Measurements from ENCODE around the gene DNAJC30.

DNA sequence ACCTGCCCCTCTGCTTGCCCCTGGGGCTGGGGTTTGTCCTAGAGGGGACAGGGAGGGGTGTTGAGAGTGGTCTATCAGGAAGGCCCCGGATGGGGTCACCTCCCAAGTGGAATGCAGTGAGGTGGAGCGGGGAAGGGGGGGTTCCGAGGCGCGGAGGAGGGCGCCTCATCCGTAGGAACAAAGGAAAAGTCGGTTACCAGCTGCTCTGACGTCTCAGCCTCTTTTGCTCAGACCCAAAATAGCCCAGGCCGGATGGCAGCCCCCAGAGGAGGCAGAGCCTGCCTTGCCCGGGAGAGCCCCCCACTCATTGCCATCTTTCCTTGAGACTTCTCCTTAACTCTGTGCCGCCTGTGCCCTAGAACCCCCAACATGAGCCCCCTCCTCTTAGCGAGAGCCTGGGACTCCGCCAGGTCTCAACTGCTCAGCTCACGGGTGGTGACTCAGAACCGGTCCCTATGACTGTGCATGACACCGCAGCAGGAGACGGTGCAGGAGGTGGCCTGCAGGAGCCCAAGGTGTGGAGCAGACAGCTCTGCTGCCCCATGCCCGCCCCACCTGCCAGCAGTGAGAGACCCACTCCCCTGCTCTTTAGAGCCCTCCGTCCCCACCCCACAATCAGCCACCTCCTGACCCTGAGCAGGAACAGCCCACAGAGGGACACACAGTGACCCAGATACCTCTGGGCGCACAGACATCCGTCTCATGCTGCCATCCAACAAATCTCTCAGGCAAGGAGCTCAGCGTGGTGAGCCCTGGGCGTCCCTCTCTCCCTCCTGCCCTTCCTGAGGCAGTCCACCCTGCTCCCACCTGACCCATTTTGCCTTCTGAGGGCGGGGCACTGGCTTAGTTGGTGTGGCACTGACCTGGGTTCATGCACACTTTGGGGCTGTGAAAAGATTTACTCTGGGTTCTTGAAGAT lies 23.1 kb upstream of the DNAJC30 start:
- no peak for TF ChIP-seq EZH2 (IDR thresholded peaks at IDR 0.05; ENCODE audit: borderline replicate concordance, control insufficient read depth, low read depth, low read length)
- TF ChIP-seq, protein P1, sequence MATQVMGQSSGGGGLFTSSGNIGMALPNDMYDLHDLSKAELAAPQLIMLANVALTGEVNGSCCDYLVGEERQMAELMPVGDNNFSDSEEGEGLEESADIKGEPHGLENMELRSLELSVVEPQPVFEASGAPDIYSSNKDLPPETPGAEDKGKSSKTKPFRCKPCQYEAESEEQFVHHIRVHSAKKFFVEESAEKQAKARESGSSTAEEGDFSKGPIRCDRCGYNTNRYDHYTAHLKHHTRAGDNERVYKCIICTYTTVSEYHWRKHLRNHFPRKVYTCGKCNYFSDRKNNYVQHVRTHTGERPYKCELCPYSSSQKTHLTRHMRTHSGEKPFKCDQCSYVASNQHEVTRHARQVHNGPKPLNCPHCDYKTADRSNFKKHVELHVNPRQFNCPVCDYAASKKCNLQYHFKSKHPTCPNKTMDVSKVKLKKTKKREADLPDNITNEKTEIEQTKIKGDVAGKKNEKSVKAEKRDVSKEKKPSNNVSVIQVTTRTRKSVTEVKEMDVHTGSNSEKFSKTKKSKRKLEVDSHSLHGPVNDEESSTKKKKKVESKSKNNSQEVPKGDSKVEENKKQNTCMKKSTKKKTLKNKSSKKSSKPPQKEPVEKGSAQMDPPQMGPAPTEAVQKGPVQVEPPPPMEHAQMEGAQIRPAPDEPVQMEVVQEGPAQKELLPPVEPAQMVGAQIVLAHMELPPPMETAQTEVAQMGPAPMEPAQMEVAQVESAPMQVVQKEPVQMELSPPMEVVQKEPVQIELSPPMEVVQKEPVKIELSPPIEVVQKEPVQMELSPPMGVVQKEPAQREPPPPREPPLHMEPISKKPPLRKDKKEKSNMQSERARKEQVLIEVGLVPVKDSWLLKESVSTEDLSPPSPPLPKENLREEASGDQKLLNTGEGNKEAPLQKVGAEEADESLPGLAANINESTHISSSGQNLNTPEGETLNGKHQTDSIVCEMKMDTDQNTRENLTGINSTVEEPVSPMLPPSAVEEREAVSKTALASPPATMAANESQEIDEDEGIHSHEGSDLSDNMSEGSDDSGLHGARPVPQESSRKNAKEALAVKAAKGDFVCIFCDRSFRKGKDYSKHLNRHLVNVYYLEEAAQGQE (IDR thresholded peaks at IDR 0.05; ENCODE audit: low read depth, low read length), result no peak
- TF ChIP-seq HDAC6 (IDR thresholded peaks at IDR 0.05; ENCODE audit: unreplicated experiment), result no peak
- TF ChIP-seq, protein P2, sequence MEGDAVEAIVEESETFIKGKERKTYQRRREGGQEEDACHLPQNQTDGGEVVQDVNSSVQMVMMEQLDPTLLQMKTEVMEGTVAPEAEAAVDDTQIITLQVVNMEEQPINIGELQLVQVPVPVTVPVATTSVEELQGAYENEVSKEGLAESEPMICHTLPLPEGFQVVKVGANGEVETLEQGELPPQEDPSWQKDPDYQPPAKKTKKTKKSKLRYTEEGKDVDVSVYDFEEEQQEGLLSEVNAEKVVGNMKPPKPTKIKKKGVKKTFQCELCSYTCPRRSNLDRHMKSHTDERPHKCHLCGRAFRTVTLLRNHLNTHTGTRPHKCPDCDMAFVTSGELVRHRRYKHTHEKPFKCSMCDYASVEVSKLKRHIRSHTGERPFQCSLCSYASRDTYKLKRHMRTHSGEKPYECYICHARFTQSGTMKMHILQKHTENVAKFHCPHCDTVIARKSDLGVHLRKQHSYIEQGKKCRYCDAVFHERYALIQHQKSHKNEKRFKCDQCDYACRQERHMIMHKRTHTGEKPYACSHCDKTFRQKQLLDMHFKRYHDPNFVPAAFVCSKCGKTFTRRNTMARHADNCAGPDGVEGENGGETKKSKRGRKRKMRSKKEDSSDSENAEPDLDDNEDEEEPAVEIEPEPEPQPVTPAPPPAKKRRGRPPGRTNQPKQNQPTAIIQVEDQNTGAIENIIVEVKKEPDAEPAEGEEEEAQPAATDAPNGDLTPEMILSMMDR (IDR thresholded peaks at IDR 0.05 in 2 of 3, conservative IDR thresholded peaks at IDR 0.05 in 1 of 3; ENCODE audit: control insufficient read depth in 2 of 3, extremely low read depth in 1 of 3, insufficient read depth in 1 of 3, low read depth in 3 of 3, low read length in 3 of 3), result no peak
- TF ChIP-seq POLR2A (IDR thresholded peaks at IDR 0.05; ENCODE audit: low read depth, low read length), result no peak
- no peak for TF ChIP-seq ESRRA (IDR thresholded peaks at IDR 0.05; ENCODE audit: low read length)
- TF ChIP-seq MYC (IDR thresholded peaks at IDR 0.05; ENCODE audit: insufficient read depth, insufficient read length, insufficient replicate concordance, low read length, severe bottlenecking), result no peak
- no peak for TF ChIP-seq ZNF274 (IDR thresholded peaks at IDR 0.05; ENCODE audit: insufficient read depth, insufficient read length)
- TF ChIP-seq POU2F2 (IDR thresholded peaks at IDR 0.05; ENCODE audit: borderline replicate concordance, low read depth, low read length), result no peak
